ENCODE data around the gene NFRKB.
A peak's percentile ranks its signal among the peaks of the same experiment; 100 is the strongest.

The NFRKB gene

DNA sequence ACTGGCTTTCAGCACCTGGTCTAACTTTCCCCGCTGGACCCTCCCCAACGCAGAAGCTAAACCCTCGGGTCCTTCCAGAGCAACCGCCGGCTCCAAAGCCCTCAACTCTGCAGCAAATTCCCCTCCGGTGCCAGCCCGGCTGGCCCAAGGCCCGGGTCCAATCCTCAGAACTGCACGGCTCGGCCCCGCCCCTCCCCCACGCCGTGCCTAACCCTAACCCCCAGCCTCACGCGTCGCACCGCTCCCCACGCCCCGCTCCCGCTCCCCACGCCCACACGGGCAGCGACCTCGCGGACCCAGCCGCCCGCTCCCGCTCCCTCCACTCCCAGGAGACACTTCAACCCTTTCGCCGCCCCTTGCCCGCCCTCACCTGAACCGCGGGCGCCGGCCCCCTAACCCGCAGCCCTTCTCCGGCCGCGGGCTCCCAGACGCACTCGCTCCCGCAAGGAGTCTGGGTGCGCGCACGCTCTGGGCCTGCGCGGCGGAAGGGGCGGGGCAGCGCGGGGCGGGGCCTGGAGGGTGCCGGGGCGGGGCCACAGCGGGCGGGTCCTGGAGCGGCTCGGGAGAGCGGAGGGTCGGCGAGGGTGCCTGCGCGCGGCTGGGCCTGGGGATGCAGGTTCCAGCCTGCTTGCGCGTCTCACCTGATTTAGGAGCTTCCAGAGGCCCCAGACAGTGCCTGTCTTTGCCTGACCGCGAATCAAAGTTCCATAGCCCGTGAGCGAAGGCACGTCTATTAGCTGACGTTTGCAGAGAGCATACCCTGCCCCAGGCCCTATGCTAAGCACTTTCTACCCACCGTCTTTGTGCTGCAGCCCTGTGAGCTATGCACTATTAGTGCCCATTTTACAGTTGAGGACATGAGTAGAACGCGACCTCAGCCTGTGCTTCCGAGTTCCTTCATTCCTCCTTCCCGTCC is at the start of gene NFRKB:
Gene NFRKB (minus strand): TSS at position 453 of the 916 bp plus-strand sequence. CDS start 2,729 bp downstream, outside the sequence.
- peak; percentile 33 to 42 for DNase-seq (ENCODE audit: low read depth in 2 of 2)

DNA sequence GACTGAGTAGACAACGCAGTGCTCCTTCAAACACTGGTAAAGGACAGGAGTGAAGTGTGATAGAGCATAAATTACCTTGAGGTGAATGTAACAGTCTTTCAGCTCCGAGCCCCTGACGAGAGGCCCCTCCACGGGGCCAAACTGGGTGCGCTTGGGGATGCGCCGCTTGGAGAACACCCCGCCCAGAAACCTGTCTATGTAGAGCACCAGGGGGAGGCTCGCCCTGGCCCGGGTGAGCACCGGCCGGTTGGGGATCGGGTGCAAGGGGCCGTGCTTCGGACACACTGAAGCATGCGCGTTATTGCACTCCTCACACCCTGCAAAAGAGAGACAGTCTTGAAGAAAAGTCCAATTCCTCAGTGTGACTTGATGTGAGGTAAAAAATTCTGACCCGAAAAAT is 49.3 kb upstream of the NFRKB start:
- DNase-seq (ENCODE audit: low read depth in 2 of 2): no peak

DNA sequence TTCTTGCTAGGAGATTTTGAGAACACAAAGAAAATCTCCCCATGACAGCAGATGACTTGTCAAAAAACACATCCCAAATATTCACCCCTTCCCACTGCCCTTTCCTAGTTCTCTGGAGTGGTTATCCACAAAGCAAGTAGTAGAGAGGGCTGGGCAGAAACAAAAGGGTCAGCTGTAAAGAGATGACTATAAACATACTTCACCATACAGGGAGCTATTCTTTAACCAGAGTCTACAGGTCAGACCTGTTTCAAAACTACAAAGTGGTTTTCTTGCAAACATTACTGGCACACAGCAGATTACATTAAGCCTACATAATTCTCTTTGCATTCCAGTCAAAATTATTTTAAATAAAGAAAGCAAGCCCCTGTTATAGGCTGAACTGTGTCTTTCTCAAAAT is 47.7 kb upstream of the NFRKB start:
- no peak for DNase-seq (ENCODE audit: low read depth in 2 of 2)

DNA sequence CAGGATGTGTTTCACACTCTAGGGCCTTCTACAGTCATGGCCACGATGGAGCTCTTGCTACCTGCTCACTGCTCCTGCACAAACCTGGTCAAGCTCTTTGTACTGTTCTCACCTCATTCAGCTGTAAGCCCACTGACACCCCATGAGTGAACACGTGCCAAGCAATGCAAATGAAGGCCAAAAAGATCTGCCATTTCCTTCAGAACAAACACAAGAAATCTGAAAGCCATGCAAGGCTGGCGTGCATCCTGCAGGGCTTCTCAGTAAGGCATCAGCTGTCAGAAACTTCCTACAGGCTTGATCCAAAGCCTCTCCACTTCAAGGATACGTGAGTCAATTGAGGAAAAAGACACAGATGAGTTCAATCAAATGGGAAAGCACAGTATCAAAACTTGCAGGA is 44.1 kb upstream of the NFRKB start:
- DNase-seq (ENCODE audit: low read depth in 2 of 2): no peak

DNA sequence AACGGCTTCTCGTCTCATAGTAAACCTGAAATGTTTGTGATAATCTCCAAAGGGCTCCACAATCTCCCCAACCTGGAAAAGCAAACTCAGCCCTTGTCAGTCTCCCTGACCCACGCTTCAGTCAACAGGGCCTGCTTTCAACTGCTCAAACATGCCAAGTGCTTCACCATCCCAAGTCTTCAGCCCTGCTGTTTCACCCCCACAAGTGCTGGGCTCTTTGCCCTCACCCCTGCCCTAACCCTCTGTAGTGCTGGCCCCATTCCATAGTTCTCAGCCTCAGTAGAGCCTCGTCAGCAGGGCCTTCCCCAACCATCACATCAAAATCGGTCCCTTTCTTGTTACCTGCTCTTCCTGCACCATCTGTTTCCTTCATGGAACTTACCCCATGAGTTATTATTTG is 43.4 kb upstream of the NFRKB start:
- DNase-seq (ENCODE audit: low read depth in 2 of 2): no peak

DNA sequence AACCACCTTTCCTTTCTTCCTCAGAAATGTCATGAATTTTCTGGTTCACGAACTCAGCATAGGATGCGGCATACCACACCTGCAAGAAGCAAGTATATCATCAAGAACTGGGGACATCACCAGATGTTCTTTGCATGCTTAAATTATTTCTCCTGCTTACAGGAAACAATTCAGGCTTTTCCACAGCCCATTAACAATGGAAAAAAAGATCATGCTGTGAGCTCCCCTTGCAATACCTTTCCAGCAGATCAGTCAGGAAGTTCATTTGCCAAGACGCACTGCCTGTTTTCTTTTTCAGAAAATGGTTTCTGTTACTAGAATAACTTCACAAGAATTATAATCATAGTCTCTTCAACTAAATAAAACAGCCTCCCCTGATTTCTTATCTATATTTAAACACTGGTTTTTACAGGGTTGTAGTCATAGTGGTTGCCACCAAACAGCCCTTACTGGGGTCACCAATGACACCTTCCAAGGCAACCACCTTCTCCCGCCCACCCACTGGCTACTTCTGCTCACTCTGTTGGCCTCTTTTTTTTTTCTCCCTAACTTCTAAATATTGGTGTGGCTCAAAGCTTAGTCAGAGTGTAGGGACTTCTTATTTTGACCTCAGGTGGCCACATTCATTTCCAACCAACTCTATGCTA is 42.3 kb upstream of the NFRKB start:
- DNase-seq (ENCODE audit: low read depth in 2 of 2): no peak

DNA sequence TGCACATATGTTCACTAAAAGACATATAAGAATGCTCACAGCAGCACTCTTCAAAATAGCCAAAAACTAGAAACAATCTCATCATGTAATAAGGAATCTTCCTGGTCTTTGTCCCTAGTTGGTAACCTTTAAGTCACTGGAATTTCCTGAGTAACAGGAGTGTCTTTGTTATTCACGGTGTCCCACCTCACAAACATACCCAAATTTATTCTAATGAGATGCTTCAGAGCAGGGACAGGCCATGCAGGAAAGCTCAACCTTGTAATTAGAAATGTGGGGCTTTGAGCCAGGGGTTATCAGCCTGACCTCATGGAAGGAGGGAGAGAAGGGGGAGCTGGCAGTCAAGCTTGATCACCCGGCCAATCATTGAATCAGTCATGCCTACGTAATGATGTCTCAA is 40.3 kb upstream of the NFRKB start:
- DNase-seq (ENCODE audit: low read depth in 2 of 2): no peak

DNA sequence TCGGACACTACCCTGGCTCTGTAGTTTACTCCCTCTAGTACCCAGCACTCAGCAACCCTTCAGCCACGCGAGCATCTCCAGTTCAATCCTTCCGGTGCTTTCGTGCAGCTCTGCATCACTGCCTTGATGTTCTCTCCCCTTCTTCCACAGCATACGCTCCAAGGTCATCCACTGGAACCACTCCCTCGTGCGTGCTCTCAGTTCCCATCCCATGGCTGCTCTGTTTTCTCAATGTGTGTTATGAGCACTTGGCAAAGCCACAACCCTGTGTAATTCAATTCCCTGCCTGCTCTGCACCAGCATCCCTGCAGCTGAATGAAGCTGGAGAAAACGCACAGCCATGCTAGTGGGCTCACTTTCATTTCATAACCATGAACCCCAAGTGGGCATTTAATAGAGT is 38.5 kb upstream of the NFRKB start:
- no peak for DNase-seq (ENCODE audit: low read depth in 2 of 2)

DNA sequence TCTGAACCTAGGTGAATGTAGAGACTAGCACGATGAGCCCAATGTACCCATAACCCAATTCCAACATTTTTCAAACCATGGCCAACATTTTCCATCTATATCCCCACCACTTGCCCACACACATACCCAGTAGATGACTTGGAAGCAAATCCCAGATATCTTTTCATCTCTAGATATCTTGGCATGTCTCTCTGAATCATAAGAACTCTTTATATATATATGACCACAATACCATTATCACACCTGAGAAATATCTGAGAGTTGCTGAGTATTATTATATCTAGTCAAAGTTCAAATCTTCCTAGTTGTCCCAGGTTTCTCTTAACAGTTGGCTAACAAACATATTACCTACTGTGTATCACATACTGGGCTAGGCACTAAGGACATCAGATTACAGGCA is 37.9 kb upstream of the NFRKB start:
- DNase-seq (ENCODE audit: low read depth in 2 of 2): no peak

DNA sequence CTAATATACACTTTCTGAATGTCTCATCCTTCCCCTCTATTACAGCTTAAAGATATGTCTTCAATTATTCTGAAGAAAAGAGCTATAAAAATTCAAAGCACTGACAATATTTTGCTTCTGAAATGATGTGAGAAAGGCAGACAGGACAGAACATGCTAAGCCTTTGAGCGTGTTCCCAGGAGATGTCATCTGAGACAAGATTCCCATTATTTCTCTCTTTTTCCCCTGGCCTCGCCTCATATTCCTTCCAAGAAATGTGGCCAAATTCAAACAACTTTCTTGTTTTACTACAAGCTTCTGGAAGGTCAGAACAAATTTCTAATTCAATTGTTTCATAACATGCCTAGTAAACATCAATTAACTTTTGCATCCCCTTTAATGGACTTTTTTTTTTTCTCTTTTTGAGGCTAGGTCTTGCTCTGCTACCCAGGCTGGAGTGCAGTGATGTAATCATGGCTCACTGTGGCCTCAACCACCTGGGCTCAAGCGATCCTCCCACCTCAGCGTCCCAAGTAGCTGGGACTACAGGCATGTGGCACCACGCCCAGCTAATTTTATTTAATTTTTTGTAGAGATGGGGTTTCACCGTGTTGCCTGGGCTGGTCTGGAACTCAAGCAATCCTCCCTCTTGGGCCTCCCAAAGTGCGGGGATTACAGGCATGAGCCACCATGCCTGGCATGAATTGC is 37.1 kb upstream of the NFRKB start:
- DNase-seq (ENCODE audit: low read depth in 2 of 2): no peak

DNA sequence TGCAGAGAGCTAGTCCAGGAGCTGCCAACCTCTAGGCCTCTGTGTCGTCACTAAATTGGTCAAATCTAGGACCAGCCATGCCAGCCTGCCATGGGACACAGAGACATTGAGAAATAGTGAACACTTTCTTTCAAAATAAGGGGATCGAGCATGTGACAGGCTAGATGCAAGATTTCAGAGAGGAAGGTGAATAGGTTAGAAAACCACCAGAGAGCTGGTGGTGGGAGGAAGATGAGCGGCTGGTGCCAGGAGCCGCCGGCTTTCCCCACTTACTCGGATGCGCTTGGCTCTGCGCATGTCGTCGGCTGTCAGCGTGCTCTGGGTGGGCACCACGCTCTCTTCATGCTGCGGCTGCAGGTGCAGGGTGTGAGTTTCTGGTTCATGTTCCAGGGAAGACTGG is 35.4 kb upstream of the NFRKB start:
- no peak for DNase-seq (ENCODE audit: low read depth in 2 of 2)

DNA sequence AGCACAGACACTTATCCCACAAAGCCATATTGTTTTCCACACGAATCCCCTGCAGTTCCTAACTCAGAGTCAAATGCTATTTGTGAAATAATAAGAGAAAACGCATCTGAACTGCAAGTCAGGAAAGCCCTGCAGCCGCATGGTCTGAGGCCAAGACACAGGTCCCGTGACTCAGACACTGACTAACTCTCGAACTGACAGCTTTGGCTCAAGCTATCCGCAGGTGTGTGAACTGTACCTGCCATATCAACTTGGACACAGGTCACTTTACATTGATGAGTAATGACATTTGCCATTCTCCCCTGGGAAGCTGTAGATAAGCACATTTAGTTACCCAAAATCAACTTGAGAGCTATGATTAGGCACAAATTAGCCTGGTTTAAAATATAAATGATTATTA is 34.9 kb upstream of the NFRKB start:
- no peak for DNase-seq (ENCODE audit: low read depth in 2 of 2)

DNA sequence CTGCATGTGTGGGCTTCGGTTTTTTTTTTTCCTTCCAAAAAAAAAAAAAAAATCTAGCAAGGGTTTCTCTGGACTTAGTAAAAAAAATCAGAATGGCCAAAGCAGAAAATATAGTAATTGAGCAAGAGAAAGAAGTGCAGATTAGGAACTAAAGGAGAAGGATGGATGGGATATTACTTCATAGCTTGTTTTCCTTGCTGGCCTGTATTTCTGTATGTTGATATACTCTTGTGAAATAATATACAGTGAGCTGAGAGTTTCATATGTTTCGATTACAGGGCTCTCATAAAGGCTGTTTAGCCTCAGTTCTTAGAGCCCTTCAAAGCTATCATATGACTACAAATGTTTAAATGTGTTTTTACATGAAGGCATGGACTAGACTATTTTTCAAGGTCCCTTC is 34.3 kb upstream of the NFRKB start:
- no peak for DNase-seq (ENCODE audit: low read depth in 2 of 2)

DNA sequence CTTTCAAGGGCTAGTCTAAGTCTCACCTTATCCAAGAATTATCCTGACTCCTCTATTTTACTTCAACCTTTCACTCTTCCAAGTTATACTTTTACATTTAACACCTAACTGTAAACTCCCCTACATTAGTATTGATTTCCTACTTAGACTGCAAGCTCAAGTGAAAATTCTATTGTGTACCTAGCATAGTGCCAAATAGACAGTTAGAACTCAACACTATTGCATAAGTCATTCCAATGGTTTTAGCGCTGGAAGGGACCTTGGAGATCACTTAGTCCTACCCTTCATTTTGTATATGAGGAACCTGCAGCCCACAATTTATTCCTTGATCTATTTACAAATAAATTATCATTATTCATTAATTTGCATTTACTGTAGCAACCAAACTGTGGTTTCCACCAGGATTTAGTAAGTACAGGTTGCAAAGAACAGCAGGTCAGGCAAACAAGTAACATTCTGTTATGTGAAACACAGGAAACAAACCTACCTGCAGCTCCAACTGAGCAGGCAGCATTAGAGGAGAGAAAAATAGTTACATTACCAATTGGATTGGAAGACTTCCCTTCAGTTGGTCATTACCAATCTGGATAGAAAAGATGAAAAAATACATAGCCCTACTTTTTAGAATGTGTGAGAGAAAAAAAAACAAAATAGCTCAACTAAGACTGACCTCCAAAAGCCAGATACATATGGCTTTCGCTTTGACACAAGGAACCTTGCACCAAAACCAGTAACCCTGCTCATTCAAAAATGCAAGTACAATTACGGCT is 33.7 kb upstream of the NFRKB start:
- no peak for DNase-seq (ENCODE audit: low read depth in 2 of 2)

DNA sequence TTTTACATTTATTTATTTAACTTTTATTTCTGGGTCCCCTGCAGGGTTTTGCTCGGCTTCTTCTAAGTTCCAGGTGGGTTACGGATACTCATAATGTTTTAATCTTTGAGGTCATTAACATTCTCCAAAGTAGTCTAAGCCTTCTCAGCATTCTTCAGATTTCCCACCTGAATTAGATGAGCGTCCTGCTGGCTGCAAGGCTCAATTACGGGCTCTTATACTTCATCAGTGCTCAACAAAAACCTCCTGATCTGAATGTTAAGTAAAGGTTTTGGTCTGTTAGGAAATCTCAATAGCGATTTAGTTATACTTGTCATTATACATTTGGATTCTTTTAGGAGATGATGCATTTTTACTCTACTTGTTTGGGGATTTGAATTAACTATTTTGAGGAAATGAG is 27.3 kb upstream of the NFRKB start:
- DNase-seq (ENCODE audit: low read depth in 2 of 2): no peak

DNA sequence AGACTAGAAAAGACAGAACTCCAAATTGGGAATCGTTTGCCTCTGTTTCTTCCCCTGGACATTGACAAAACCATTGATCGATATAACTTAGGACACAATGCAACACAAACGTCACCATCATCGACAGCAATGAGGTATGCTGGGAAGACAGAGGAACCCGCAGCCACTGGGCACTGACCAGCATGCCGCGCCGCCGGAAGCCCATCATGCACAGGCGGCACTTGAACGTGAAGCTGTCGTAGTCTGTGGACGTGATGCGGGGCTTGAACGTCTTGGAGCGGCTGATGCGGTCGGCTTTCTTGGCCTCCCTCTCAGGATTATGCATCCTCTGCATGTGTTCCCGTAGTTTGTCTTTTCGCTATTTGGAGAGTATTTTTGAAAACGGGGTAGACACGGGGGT is 23.0 kb upstream of the NFRKB start:
- no peak for DNase-seq (ENCODE audit: low read depth in 2 of 2)

DNA sequence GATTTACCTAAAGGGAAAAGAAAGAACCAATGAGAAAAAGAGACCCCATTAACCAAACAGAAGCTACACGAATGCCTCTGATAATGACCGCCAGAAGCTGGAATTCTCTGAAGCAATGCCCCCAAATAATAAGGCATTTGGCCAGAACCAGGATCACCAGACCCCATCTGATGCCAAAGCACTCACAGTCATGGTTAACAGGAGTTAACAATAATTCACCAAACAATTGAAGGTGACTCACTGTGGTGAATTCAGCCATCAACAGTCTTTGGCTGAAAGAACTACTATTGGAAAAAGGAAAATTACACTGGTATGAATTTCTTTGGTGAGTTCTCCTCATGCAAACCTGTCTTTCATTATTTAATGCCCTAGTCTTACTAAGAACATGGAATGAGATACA is 21.9 kb upstream of the NFRKB start:
- no peak for DNase-seq (ENCODE audit: low read depth in 2 of 2)

DNA sequence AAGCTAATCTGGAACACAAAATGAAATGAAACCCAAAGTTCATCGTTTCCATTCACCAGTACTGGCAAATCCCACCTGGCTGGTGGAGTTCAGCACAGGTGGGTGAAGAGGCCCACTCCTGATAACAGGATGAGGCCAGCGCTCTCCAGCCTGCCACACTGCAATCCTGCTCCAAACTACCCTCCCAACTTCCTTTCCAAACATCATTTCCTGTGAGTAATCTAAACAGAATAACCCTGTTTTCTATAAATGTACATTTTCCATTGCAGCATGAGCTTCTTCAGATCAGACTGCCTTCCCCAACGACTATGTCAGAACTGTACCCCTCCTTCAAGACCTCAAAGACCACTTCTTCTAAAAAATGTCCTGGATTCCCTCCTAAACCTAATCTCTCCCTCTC is 15.9 kb upstream of the NFRKB start:
- DNase-seq (ENCODE audit: low read depth in 2 of 2): no peak

DNA sequence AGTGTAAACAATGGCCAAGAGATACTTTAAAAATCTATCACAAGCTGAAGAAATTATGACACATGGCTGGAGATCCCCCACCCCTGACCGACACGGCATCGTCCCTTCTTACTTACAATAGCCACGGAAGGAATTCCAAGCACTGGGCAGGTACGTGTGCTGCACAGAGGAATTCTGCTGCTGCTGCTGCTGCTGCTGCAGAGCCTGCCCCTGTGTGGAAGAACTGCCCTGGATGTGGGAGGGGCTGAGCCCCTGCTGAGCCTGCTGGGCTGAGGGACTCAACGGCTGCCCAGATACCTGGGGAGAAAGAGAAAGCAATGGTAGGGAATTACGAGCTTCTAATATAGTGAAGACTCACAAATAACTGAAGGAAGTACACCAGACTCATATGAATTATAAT is 15.0 kb upstream of the NFRKB start:
- no peak for DNase-seq (ENCODE audit: low read depth in 2 of 2)

DNA sequence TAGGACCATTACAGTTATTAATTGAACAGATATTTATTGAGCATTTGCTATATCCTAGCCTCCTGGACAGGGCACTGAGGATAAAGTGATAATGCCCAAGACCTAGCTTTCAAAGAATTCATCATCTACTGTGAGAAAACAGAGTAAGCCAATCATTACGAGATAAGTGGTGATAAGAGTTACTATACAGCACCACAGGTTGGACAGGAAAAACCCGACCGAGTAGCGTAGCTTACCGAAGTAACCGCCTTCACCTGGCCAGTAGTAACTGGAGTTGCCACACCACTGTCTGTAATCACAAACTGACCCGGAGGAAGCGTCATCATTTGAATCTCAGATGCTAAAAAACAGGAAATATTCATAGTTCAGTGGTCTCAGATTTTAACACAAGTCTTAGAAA is 10.0 kb upstream of the NFRKB start:
- no peak for DNase-seq (ENCODE audit: low read depth in 2 of 2)

DNA sequence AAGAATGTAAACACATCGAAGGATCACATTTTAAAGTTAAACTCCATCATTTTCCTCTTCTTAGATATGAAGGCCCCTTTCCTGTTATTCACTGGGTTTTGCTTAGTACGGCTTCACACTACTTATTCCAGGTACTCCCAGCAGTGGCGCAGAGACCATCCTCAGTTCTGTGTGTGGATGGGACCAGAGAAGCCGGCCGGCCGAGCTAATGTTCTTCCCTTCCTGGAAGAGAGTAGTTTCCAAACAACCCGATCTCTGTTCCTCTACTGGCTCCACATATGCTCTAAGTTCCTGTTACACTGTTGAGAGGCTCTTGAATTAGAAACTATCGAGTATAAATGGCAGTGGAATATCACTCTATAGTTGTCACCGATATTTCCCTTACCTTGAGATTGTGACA is 684 bp upstream of the NFRKB start:
- no peak for DNase-seq (ENCODE audit: low read depth in 2 of 2)

Data from fibroblast of skin of left biceps (primary cell).